GM19452 (cell line): ENCODE results near the gene AKNA.

Experiments used
- ATAC-seq: cut with Tn5 transposase; IDR thresholded peaks from one replicate; pipeline ENCODE4 v1.9.1; 2021; ENCODE audit not compliant: unreplicated experiment

AKNA gene, protein sequence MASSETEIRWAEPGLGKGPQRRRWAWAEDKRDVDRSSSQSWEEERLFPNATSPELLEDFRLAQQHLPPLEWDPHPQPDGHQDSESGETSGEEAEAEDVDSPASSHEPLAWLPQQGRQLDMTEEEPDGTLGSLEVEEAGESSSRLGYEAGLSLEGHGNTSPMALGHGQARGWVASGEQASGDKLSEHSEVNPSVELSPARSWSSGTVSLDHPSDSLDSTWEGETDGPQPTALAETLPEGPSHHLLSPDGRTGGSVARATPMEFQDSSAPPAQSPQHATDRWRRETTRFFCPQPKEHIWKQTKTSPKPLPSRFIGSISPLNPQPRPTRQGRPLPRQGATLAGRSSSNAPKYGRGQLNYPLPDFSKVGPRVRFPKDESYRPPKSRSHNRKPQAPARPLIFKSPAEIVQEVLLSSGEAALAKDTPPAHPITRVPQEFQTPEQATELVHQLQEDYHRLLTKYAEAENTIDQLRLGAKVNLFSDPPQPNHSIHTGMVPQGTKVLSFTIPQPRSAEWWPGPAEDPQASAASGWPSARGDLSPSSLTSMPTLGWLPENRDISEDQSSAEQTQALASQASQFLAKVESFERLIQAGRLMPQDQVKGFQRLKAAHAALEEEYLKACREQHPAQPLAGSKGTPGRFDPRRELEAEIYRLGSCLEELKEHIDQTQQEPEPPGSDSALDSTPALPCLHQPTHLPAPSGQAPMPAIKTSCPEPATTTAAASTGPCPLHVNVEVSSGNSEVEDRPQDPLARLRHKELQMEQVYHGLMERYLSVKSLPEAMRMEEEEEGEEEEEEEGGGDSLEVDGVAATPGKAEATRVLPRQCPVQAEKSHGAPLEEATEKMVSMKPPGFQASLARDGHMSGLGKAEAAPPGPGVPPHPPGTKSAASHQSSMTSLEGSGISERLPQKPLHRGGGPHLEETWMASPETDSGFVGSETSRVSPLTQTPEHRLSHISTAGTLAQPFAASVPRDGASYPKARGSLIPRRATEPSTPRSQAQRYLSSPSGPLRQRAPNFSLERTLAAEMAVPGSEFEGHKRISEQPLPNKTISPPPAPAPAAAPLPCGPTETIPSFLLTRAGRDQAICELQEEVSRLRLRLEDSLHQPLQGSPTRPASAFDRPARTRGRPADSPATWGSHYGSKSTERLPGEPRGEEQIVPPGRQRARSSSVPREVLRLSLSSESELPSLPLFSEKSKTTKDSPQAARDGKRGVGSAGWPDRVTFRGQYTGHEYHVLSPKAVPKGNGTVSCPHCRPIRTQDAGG (N-terminal part only)

GRCh38 chr9:114387680-114388356 lies at the start of gene AKNA:
AKNA (minus strand) TSS chr9:114387982; CDS start chr9:114381333, 6,649 bp downstream.
- ATAC-seq = peak; percentile 33

DNA sequence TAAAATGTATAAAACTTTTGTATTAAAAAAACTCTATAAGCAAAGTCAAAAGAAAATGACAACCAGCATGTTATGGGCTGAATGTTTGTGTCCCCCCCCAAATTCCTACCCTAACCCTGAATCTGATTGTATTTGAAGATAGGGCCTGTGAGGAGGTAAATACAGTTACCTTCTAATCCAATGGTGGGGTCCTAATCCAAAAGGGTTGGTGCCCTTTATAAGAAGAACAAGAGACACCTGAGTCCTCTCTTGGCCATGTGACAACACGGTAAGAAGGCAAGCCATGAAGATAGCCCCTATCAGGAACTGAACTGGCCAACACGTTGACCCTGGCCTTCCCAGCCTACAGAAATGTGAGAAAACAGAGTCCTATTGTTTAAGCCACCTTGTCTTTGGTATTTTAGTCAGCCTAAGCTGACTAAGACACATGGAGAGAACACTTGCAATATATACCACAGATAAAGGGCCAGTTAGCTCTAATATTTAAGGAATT lies 49.7 kb upstream of the AKNA start:
- no peak for ATAC-seq

GRCh38 chr9:114434878-114435311 lies 47.1 kb upstream of the AKNA start:
- ATAC-seq = no peak

- no peak for ATAC-seq
These were observed 46.0 kb upstream of the AKNA start for GRCh38 chr9:114433720-114434255.

DNA sequence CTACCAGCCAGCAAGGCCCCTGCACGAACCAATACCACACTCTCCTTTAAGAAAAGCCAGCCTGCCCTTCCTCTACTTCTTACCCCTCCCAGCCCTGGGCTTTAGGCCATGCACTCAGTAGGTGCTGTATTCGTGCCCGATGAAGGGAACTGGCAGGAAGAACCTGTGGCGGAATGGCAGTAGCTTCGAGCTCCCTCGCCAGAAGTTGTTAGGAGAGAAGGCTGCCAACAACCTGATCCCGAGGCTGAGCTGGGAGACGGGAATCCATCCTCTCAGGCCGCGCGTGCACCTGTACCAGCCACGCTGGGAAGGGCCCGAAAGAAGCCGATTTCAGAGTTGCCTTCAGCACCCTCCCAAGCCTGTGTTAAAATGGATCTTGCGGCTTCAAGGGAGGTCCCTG lies 45.3 kb upstream of the AKNA start:
- ATAC-seq = no peak

DNA sequence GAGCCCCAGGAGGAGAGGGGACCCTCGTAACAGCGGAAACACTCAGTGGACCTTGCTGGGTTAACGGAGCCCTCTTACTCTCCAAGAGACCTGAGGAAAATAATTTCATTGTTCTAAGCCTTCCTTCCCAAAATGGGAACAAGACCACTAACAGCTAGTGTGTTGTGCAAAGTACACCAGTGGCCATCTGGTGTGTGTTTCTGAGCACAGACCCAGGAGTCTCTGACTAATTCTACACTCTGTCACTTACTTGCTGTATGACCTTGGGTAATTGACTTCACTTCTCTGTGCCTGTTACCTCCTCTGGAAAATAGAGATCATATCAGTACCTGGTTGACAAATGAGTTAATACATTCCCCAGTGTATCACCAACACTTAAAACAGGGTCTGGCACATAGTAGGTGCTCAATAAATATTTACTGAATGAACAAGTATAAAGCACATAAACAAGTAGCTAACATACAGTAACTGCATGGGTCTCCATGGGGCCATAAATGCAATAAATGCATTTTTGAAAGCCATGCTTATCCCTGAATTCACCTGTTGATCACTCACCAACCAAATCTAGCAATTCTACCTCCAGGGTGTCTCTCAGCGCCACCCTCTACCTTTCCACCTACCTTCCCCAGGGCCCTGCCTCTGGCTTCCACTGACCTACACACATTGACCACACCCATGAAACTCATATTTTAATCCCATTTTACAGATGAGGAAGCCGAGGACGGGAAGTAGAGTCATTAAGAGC lies 44.7 kb upstream of the AKNA start:
- no peak for ATAC-seq

- no peak for ATAC-seq
These were observed 44.0 kb upstream of the AKNA start for GRCh38 chr9:114431770-114432169.

DNA sequence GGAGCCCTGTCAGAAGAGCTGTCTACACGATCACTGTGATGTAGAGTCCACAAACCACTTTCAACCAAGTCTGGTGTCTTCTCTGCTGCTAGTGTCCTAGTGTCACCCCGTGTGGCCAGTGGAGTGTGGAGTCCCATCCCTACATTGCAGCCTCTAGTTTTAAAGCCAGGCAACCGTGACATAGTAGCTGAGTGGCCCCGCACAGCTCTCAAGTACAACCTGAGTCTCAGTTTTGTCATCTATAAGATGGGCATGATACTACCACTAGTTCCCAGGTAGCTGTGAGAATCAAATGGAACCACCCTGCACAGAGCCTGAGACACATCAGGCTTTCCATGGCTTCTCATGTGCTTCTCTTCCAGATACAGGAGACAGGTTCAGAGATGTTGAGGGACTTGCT lies 43.2 kb upstream of the AKNA start:
- no peak for ATAC-seq

GRCh38 chr9:114430457-114430856 lies 42.7 kb upstream of the AKNA start:
- no peak for ATAC-seq

DNA sequence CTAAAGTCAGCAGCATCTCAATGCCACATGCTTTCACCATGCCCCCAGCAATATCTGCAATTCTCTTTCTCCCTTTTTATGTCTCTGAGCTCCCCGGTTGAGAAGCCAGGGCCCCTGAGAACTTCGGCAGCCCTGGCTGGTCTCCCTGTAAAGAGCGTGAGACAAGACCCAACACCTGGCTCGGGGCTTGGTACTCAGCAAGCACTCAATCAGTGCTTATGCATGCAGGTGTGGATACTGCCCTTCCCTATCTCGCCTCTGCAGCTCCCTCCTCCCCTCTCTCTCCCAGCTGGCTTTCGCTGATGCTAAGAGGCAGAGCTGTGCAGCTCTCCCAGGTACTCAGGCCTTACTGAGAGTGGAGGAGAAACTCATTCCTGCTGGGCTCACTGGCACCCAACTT lies 41.7 kb upstream of the AKNA start:
- ATAC-seq = no peak

DNA sequence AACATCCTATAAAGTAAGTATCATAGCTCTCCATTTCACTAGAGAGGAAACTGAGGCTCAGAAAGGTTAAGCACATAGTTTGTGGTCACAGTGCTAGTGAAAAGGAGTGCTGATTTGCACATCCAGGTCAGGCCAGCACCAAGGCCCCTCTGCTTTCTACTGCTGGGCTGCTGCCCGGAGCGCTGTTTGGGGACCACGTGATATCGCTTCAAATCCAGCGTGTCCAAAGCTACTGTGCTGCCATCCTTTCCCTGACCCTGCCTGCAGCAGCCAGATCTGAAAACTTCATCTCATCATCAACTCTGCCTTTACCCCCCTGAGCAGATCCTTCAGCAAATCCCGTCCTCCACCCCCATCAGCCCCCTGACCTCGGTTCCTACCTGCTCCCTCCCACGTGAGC lies 40.7 kb upstream of the AKNA start:
- ATAC-seq = no peak

DNA sequence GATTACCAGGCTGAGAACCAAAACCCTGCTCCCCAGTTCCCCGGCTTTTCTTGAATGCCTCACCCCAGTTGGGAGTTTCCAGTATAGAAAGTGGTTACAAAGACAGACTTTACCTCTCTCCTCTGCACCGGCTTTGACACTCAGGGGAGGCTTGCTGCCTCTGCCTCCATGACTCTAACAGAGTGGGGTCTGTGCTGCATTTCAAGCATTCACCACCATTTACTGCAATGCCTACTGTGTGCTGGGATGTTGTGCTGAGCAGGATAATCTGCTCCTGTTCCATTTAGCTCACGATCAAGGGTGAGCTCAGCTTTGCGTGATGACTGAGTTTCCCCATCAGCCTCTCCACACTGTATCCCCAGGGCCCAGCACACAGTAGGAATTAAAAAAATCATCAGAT lies 39.9 kb upstream of the AKNA start:
- ATAC-seq = no peak

GRCh38 chr9:114426046-114426948 lies 38.5 kb upstream of the AKNA start:
- no peak for ATAC-seq

GRCh38 chr9:114425126-114425525 lies 37.3 kb upstream of the AKNA start:
- no peak for ATAC-seq

DNA sequence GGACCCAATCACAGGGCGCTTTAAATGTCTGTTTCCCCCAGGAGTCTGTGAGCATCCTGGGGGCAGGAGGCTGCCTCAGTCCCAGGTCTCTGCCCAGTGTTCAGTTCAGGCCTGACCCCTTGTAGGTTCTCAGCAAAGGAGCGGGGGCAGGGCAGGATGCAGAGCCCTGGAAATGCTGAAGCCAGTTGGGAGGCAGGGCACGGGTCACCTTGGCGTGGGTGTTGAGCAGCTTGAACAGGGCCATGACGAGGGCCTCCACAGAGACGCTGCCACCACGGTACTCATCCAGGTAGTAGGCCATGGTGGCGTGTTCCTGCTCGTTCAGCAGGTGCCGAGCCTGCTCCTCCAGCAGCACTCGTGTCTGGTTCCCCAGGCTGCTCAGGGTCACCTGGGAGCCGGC lies 36.3 kb upstream of the AKNA start:
- no peak for ATAC-seq

GRCh38 chr9:114423181-114423580 lies 35.4 kb upstream of the AKNA start:
- no peak for ATAC-seq

- no peak for ATAC-seq
These were observed 33.4 kb upstream of the AKNA start for GRCh38 chr9:114421147-114421546.

- no peak for ATAC-seq
These were observed 32.0 kb upstream of the AKNA start for GRCh38 chr9:114419796-114420195.

DNA sequence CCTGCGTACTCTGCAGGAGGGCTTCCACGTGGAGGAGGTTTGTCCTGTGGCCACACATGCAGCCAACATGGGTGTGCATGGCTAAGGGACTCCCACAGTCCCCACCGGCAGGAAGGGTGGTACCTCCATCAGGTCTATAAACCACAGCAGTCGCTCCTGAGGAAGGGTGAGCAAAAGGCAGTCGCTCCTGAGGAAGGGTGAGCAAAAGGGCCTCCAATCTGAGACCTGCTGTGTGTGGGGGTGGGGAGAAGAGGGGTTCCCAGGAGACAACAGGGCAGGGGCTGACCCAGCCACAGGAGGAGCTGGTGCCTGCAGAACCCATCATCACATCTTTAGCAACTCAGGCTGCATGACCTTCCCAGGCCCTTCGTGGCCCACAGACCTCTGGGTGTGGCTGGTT lies 30.3 kb upstream of the AKNA start:
- no peak for ATAC-seq
